Retinal pigment epithelial cell (primary cell): ENCODE data around the gene LIPE.

Experiments
- DNase-seq: peaks from one replicate; pipeline ENCODE4 v3.0.0-alpha.2; 2010; ENCODE audit warnings: low read depth
- H3K4me3 ChIP-seq: 2 replicates; pipeline ENCODE4 v1.5.1; 2011; ENCODE audit warnings: mild to moderate bottlenecking, low read length, control low read depth, moderate library complexity
- CTCF ChIP-seq: conservative IDR thresholded peaks from 2 replicates; pipeline ENCODE4 v1.5.1; 2011; ENCODE audit warnings: low read depth, low read length, control low read depth, inconsistent platforms

Gene LIPE

GRCh38 chr19:42419309-42419708 is 7.9 kb downstream of the LIPE start:
- TF ChIP-seq CTCF = no peak

GRCh38 chr19:42412661-42413076 is 14.5 kb downstream of the LIPE start:
- DNase-seq = peak; percentile 54

More at GRCh38 chr19:42419309-42419708, 7.9 kb downstream of the LIPE start:
- no peak for DNase-seq
- no peak overlapping the region for H3K4me3 ChIP-seq

GRCh38 chr19:42412227-42412626 is 15.0 kb downstream of the LIPE start:
- H3K4me3 ChIP-seq = peak overlapping the region; percentile 48
- no peak for TF ChIP-seq CTCF
- DNase-seq = peak; percentile 71

More at GRCh38 chr19:42412661-42413076, 14.5 kb downstream of the LIPE start:
- no peak for TF ChIP-seq CTCF
- no peak overlapping the region for H3K4me3 ChIP-seq

GRCh38 chr19:42411581-42412178 is 15.5 kb downstream of the LIPE start:
- no peak for TF ChIP-seq CTCF
- peak overlapping the region; percentile 48 for H3K4me3 ChIP-seq
- no peak for DNase-seq

DNA sequence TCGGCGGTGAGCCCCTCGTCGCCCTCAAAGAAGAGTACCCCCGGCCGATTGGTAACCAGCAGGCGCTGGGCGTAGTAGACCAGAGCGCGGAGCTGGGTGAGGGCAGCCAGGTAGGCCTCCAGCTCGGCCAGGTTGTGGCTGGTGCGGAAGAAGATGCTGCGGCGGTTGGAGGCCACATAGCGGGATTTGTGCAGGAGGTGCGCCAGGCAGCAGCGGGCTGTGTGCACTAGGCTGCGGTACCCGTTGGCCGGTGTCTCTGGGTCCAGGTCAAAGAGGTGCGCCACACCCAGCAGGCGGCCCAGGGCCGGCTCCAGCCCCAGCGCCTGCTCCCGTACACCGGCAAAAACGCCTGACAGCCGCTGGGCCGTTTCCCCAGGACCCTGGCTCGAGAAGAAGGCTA is 16.8 kb downstream of the LIPE start:
- no peak for TF ChIP-seq CTCF
- H3K4me3 ChIP-seq = peak overlapping the region; percentile 48
- DNase-seq = no peak

- no peak for TF ChIP-seq CTCF
- H3K4me3 ChIP-seq = peak overlapping the region; percentile 28
- no peak for DNase-seq
Measured at GRCh38 chr19:42409477-42409876, 17.7 kb downstream of the LIPE start.

DNA sequence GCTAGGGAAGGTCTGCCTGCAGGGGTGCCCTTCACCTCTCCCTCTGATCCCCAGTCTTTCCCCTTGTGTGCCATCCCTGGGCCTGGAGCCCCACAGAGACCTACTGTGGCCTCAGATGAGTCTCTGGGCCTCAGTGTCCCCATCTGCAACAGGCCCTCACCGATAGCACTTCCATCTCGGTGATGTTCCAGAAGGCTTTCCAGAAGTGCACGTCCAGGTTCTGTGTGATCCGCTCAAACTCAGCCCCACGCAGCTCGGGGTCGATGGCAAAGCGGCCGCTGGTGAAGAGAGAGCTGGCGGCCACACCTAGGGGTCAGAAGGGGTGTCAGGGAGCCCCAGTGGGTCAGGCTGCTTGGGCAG is 19.4 kb downstream of the LIPE start:
- TF ChIP-seq CTCF = no peak
- H3K4me3 ChIP-seq = no peak overlapping the region
- DNase-seq = no peak
